ENCODE results near the gene DRD2.

The DRD2 gene

GRCh38 chr11:113440816-113441215, 34.4 kb downstream of the DRD2 start:
- FAIRE-seq: no peak

- FAIRE-seq: no peak
Observed at GRCh38 chr11:113436672-113437252, 38.4 kb downstream of the DRD2 start.

GRCh38 chr11:113435190-113435968, 39.8 kb downstream of the DRD2 start:
- no peak for FAIRE-seq

GRCh38 chr11:113431746-113432145, 43.5 kb downstream of the DRD2 start:
- no peak for FAIRE-seq

- no peak for FAIRE-seq
Observed at GRCh38 chr11:113426686-113427085, 48.5 kb downstream of the DRD2 start.

- no peak for FAIRE-seq
Observed at GRCh38 chr11:113420808-113421207, 54.4 kb downstream of the DRD2 start.

- FAIRE-seq: no peak
Observed at GRCh38 chr11:113419454-113420003, 55.7 kb downstream of the DRD2 start.

- no peak for FAIRE-seq
Observed at GRCh38 chr11:113417428-113417827, 57.8 kb downstream of the DRD2 start.

- no peak for FAIRE-seq
Observed at GRCh38 chr11:113415343-113415742, 59.9 kb downstream of the DRD2 start.

GRCh38 chr11:113412675-113413074, 62.5 kb downstream of the DRD2 start:
- FAIRE-seq: no peak

- FAIRE-seq: no peak
Observed at GRCh38 chr11:113411536-113411935, 63.7 kb downstream of the DRD2 start.

- no peak for FAIRE-seq
Observed at GRCh38 chr11:113410414-113411135, 64.6 kb downstream of the DRD2 start.

GRCh38 chr11:113409526-113409925, 65.7 kb downstream of the DRD2 start:
- no peak for FAIRE-seq

GRCh38 chr11:113408887-113409286, 66.3 kb downstream of the DRD2 start:
- no peak for FAIRE-seq

- FAIRE-seq: no peak
Observed at GRCh38 chr11:113408206-113408605, 67.0 kb downstream of the DRD2 start.

- FAIRE-seq: no peak
Observed at GRCh38 chr11:113407163-113407562, 68.0 kb downstream of the DRD2 start.

GRCh38 chr11:113405724-113406478, 69.3 kb downstream of the DRD2 start:
- no peak for FAIRE-seq

GRCh38 chr11:113404859-113405430, 70.3 kb downstream of the DRD2 start:
- FAIRE-seq: no peak

GRCh38 chr11:113401718-113402117, 73.5 kb downstream of the DRD2 start:
- FAIRE-seq: no peak

- FAIRE-seq: no peak
Observed at GRCh38 chr11:113400631-113401230, 74.5 kb downstream of the DRD2 start.

GRCh38 chr11:113398669-113399430, 76.3 kb downstream of the DRD2 start:
- FAIRE-seq: no peak

Measured in TTC549 (cell line).